ENCODE results near the gene SPSB1.

Gene SPSB1

DNA sequence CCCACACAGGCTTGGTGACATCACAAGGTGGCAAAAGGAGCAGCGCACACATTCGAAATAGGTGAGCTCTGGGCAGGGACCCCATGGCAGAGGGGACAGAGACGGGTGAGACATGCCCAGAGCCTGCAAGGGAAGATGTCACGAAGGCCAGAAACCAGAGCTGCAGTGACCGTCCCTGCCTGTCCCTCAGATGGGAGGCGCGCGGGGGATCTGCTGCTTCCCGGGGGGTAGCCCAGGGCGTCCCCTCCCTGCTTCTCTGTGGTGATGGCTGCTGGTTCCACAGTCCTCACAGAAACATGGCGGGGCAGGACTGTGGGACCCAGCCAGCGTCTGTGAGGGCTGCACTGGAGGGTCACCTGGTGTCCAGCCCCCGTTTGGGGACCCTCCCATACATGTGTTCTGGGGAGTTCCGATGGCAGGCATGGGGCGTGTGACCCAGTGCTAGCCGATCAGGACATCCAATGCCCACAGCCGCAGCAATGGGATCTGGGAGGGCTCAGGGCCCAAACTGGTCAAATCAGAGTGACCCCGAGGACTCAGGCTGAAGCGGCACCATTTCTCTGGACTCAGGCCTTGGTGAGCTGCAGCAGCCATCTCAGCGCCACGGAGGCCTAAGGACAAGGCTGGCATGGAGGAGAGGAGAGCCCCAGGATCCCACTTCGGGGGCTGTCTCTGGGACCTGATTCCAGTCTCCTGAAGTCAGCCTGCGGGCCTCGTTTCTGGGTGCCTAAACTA, 20.7 kb upstream of the SPSB1 start:
- Histone ChIP-seq H3K27me3 (ENCODE audit: control insufficient read depth, insufficient read depth, low read length) (no peaks in the 10 kb centered on the region), H3K4me3 (ENCODE audit: low read length) (no peak overlapping the region), H3K36me3 (ENCODE audit: control insufficient read depth, insufficient read depth, low read length) (no peaks in the 10 kb centered on the region), H3K4me1 (ENCODE audit: control insufficient read depth, insufficient read depth, low read length) (no peaks in the 10 kb centered on the region), H3K9ac (ENCODE audit: low read length) (no peak overlapping the region), H3K9me3 (ENCODE audit: control insufficient read depth, low read length) (no peaks in the 10 kb centered on the region)

GRCh38 chr1:9273177-9273576, 19.5 kb upstream of the SPSB1 start:
- Histone ChIP-seq H3K27me3 (ENCODE audit: control insufficient read depth, insufficient read depth, low read length) (no peaks in the 10 kb centered on the region), H3K4me3 (ENCODE audit: low read length) (no peak overlapping the region), H3K4me1 (ENCODE audit: control insufficient read depth, insufficient read depth, low read length) (no peaks in the 10 kb centered on the region), H3K9me3 (ENCODE audit: control insufficient read depth, low read length) (no peaks in the 10 kb centered on the region), H3K9ac (ENCODE audit: low read length) (no peak overlapping the region), H3K36me3 (ENCODE audit: control insufficient read depth, insufficient read depth, low read length) (no peaks in the 10 kb centered on the region)

DNA sequence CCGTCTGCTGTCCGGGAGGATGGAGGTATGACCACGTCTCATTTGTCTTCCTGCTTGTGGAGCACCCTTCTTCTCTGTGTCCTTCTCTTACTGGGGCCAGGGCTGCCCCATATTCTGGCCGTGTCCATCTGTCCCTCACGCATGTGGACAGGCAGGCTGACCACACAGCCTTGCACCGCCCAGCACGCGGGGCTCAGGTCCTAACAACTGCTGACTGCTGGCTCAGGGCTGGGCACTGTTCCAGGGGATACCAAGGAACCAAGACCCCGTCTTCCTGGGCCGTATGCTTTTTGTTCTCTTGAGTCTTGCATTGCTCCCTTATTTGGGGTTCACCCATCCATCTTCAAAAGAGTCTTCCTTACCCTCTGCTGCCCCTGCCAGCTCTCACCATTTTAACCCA, 17.5 kb upstream of the SPSB1 start:
- no peak overlapping the region for H3K4me3 ChIP-seq (ENCODE audit: low read length)
- H3K9ac ChIP-seq (ENCODE audit: low read length) = no peak overlapping the region
- no peaks in the 10 kb centered on the region for H3K9me3 ChIP-seq (ENCODE audit: control insufficient read depth, low read length)
- peaks cover 13% of the 10 kb centered on the region for H3K4me1 ChIP-seq (ENCODE audit: control insufficient read depth, insufficient read depth, low read length)
- H3K27me3 ChIP-seq (ENCODE audit: control insufficient read depth, insufficient read depth, low read length) = no peaks in the 10 kb centered on the region
- H3K36me3 ChIP-seq (ENCODE audit: control insufficient read depth, insufficient read depth, low read length) = no peaks in the 10 kb centered on the region

DNA sequence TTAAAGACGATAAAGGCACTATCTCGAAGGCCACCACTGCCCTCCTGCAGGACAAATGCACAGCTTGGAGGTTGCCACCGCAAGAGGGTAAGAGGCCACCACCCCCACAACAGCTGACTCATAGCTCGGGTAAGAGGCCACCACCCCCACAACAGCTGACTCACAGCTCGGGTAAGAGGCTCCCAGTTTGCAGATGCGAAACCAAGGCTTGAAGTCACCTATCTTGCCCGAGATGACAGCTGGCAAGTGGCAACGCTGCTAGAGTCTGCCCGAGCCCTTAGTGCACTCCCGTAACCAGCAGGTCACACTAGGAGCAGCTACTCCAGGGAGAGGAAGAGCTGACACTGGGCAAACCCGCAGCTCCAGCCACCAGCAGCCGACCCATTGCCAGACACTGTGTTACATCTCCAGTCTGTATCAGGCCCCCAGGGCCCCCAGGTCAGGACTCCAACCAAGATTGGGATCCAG, 17.1 kb upstream of the SPSB1 start:
- no peak overlapping the region for H3K4me3 ChIP-seq (ENCODE audit: low read length)
- no peak overlapping the region for H3K9ac ChIP-seq (ENCODE audit: low read length)
- no peaks in the 10 kb centered on the region for H3K27me3 ChIP-seq (ENCODE audit: control insufficient read depth, insufficient read depth, low read length)
- H3K4me1 ChIP-seq (ENCODE audit: control insufficient read depth, insufficient read depth, low read length) = peaks cover 16% of the 10 kb centered on the region
- no peaks in the 10 kb centered on the region for H3K36me3 ChIP-seq (ENCODE audit: control insufficient read depth, insufficient read depth, low read length)
- no peaks in the 10 kb centered on the region for H3K9me3 ChIP-seq (ENCODE audit: control insufficient read depth, low read length)

DNA sequence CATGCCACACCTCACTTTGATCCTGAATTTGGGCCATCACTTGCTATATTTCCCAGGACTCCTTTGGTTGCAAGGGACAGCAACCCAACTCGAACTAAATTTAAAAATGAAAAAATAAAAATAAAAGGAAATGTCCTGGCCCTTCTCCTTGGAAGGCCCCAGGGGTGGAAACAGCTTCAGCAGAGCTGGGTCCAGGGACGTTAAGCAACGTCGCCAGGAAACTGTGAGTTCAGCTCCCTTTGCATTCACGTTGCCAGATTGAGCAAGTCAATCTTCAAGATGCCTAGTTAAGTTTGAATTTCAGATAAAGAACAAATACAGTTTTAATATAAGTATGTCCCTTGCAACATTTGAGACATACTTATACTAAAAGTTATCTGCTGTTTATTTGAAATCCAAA, 14.6 kb upstream of the SPSB1 start:
- Histone ChIP-seq H3K9ac (ENCODE audit: low read length) (no peak overlapping the region), H3K9me3 (ENCODE audit: control insufficient read depth, low read length) (no peaks in the 10 kb centered on the region), H3K27me3 (ENCODE audit: control insufficient read depth, insufficient read depth, low read length) (peaks cover 6% of the 10 kb centered on the region), H3K36me3 (ENCODE audit: control insufficient read depth, insufficient read depth, low read length) (no peaks in the 10 kb centered on the region), H3K4me3 (ENCODE audit: low read length) (no peak overlapping the region), H3K4me1 (ENCODE audit: control insufficient read depth, insufficient read depth, low read length) (peaks cover 17% of the 10 kb centered on the region)

DNA sequence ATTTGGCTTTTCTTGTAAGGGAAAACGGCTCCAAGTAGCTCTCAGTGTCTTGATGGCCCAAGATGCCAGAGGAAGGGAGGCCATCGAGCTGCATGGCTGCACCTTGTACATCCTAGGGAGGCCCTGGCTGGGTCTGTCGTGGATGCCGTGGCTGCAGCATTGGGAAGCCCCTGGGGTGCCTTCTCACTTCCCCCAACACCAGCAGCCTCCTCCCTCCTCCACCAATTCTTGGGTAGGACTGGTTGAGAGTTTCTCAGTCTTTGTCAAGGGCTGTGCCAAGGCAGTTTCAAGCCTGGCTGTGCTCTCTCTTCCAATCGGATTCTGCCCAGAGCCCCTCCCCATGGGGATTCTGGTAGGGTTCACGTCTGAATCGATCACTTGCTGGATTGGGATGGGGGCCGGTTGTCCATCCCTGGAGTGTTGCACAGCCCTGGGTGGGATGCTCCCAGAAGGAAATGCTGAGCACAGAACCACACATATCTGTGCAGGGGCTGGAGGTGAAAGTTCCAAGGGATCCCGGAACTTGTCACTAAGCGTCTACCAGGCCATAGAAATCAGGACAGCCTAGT, 14.0 kb upstream of the SPSB1 start:
- Histone ChIP-seq H3K36me3 (ENCODE audit: control insufficient read depth, insufficient read depth, low read length) (no peaks in the 10 kb centered on the region), H3K27me3 (ENCODE audit: control insufficient read depth, insufficient read depth, low read length) (peaks cover 6% of the 10 kb centered on the region), H3K4me3 (ENCODE audit: low read length) (no peak overlapping the region), H3K9ac (ENCODE audit: low read length) (no peak overlapping the region), H3K4me1 (ENCODE audit: control insufficient read depth, insufficient read depth, low read length) (peaks cover 17% of the 10 kb centered on the region), H3K9me3 (ENCODE audit: control insufficient read depth, low read length) (no peaks in the 10 kb centered on the region)

DNA sequence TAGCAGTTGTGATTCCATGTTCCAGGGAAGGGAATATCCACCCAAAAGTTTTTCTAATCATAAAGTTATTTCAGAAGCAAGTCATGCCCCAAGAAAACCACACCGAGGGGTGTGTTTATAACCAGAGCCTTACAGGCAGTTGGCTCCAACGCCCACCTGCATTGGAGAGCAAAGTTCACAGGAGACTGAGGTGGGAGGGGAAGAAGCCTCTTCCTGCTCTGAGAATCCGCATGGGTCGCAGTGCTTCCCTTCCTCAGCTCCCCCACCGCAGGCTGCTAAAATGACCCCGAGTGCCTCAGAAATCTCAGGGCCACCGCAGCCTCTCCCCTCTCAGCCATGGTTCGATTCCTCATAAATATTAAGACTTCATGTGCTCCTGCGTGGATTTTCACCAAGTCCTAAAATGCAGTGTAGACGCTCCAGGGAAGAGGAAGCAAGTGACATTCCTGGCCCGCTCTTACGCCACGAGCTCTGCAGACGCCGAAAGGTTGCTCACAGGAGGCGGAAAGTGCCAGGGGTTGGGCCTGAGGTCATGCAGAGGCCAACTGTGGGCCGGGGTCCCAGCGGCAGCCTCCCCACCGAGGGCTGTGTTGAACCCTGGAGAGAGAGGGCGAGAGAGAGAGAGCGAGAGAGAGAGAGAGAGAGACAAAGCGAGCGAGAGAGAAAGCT, 13.4 kb upstream of the SPSB1 start:
- Histone ChIP-seq H3K4me1 (ENCODE audit: control insufficient read depth, insufficient read depth, low read length) (peaks cover 17% of the 10 kb centered on the region), H3K27me3 (ENCODE audit: control insufficient read depth, insufficient read depth, low read length) (peaks cover 6% of the 10 kb centered on the region), H3K36me3 (ENCODE audit: control insufficient read depth, insufficient read depth, low read length) (no peaks in the 10 kb centered on the region), H3K9me3 (ENCODE audit: control insufficient read depth, low read length) (no peaks in the 10 kb centered on the region), H3K4me3 (ENCODE audit: low read length) (no peak overlapping the region), H3K9ac (ENCODE audit: low read length) (no peak overlapping the region)

DNA sequence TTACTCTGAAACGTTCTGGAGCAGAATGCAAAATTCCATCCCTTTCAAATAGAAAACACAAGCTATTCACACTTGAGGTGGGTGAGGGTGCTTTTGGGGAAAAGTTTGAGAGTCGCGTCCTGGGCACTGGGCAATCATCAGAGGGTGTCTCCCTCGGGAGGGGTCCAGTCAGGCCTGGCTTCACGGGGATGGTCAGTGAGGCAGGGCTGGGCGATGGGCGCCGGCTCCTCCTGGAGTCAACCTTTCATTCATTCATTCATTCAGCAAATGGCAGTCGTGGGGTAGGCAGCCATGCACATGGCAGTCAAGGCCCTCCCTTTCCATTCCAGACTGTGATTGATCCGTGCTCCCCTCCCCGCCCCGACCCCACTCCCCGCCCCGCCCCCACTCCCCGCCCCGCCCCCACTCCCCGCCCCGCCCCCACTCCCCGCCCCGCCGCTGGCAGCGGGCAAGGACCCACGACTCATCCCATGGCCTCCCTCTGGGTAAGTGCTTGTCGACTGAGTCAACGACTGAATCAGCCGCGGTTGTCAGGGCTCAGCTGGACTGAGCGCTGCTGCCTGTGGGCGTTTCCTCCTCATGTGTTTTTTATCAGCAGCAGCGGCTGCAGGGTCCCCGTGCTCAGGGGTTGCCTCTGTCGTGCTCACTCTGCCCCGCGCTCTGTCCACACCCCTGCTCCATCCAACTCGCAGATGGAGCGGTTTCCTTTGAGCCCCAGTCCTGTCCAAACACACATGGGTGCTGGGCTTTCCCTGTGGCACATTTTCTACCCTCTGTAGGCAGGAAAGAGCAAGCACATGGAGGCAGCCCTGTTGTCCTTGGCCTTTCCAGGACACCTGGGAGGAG, 12.5 kb upstream of the SPSB1 start:
- no peak overlapping the region for H3K4me3 ChIP-seq (ENCODE audit: low read length)
- H3K36me3 ChIP-seq (ENCODE audit: control insufficient read depth, insufficient read depth, low read length) = no peaks in the 10 kb centered on the region
- peaks cover 6% of the 10 kb centered on the region for H3K27me3 ChIP-seq (ENCODE audit: control insufficient read depth, insufficient read depth, low read length)
- no peaks in the 10 kb centered on the region for H3K9me3 ChIP-seq (ENCODE audit: control insufficient read depth, low read length)
- peaks cover 17% of the 10 kb centered on the region for H3K4me1 ChIP-seq (ENCODE audit: control insufficient read depth, insufficient read depth, low read length)
- no peak overlapping the region for H3K9ac ChIP-seq (ENCODE audit: low read length)

- no peak overlapping the region for H3K4me3 ChIP-seq (ENCODE audit: low read length)
Measured at GRCh38 chr1:9281071-9281827, 11.4 kb upstream of the SPSB1 start.

DNA sequence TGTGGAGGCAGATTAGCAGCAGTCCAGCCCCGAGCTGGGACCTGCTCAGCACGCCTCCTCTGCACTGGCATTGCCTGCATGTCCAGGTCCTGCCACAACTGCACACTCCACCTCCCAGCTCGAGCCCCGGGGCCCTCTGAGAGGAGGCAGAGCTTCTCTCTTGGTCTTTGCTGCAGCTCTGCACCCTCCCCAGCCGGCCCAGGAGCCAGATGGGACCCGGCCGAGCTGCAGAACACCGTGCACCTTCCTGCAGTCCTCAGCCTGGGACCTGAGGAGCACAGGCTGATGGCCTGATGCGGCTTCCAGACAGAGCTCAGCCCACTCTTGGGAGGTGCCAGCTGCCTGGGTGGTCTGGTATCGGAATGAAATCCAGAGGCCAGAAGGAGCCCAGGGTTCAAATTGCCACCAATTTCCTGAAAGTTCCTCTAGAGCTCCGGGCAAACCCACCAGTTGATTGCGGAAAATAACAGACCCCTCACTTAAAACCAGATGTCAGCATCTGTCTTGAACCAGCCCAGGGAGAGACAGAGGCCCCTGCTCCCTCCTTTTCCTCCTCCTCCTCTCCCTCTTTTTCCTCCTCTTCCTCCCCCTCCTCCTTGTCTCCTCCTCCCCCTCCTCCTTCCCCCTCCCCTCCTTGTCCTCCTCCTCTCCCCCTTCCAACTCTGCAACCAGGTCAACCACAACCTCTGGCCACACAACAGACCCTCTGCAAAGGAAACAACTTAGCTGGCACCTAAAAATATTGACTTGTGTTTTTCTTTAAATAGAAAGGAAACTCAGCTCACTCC, 10.6 kb upstream of the SPSB1 start:
- no peak overlapping the region for H3K9ac ChIP-seq (ENCODE audit: low read length)
- H3K4me1 ChIP-seq (ENCODE audit: control insufficient read depth, insufficient read depth, low read length) = peaks cover 17% of the 10 kb centered on the region
- H3K27me3 ChIP-seq (ENCODE audit: control insufficient read depth, insufficient read depth, low read length) = peaks cover 6% of the 10 kb centered on the region
- no peaks in the 10 kb centered on the region for H3K9me3 ChIP-seq (ENCODE audit: control insufficient read depth, low read length)
- no peak overlapping the region for H3K4me3 ChIP-seq (ENCODE audit: low read length)
- no peaks in the 10 kb centered on the region for H3K36me3 ChIP-seq (ENCODE audit: control insufficient read depth, insufficient read depth, low read length)

More at GRCh38 chr1:9281071-9281827, 11.4 kb upstream of the SPSB1 start:
- Histone ChIP-seq H3K27me3 (ENCODE audit: control insufficient read depth, insufficient read depth, low read length) (peaks cover 6% of the 10 kb centered on the region), H3K4me1 (ENCODE audit: control insufficient read depth, insufficient read depth, low read length) (peaks cover 17% of the 10 kb centered on the region), H3K36me3 (ENCODE audit: control insufficient read depth, insufficient read depth, low read length) (no peaks in the 10 kb centered on the region), H3K9me3 (ENCODE audit: control insufficient read depth, low read length) (no peaks in the 10 kb centered on the region), H3K9ac (ENCODE audit: low read length) (no peak overlapping the region)

DNA sequence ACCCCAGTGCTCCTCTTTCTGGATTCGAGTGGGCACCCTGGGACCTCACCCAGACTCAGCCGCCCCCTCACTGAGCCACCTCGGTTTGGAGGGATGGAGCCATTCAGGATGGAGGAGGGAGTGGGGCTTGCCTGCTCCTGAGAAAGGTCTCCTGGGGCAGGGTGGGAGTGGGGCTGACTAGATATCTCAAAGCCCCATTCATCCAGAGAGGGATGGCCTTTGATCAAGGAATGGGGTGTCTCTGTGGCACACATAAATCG, 10.1 kb upstream of the SPSB1 start:
- H3K9ac ChIP-seq (ENCODE audit: low read length) = no peak overlapping the region
- no peak overlapping the region for H3K4me3 ChIP-seq (ENCODE audit: low read length)
- peaks cover under 1% of the 10 kb centered on the region for H3K9me3 ChIP-seq (ENCODE audit: control insufficient read depth, low read length)
- H3K36me3 ChIP-seq (ENCODE audit: control insufficient read depth, insufficient read depth, low read length) = no peaks in the 10 kb centered on the region
- peaks cover 6% of the 10 kb centered on the region for H3K27me3 ChIP-seq (ENCODE audit: control insufficient read depth, insufficient read depth, low read length)
- H3K4me1 ChIP-seq (ENCODE audit: control insufficient read depth, insufficient read depth, low read length) = peaks cover 17% of the 10 kb centered on the region

Data from mucosa of stomach (tissue), 1 donor.